VCaP (cell line): ENCODE measurements around the gene SLC8A3.

ENCODE experiments used
- H3K27ac ChIP-seq: fragments of 450-650 bp; 2 replicates; pipeline ENCODE4 v1.5.1; 2017
- TF ChIP-seq, protein P1 (sequence below): fragments of 450-650 bp; conservative IDR thresholded peaks from 2 replicates; pipeline ENCODE4 v1.5.1; 2017; ENCODE audit warnings: mild to moderate bottlenecking, moderate library complexity

SLC8A3 gene

GRCh38 chr14:69997849-69998248 is 190.9 kb downstream of the SLC8A3 start:
- TF ChIP-seq, protein P1, sequence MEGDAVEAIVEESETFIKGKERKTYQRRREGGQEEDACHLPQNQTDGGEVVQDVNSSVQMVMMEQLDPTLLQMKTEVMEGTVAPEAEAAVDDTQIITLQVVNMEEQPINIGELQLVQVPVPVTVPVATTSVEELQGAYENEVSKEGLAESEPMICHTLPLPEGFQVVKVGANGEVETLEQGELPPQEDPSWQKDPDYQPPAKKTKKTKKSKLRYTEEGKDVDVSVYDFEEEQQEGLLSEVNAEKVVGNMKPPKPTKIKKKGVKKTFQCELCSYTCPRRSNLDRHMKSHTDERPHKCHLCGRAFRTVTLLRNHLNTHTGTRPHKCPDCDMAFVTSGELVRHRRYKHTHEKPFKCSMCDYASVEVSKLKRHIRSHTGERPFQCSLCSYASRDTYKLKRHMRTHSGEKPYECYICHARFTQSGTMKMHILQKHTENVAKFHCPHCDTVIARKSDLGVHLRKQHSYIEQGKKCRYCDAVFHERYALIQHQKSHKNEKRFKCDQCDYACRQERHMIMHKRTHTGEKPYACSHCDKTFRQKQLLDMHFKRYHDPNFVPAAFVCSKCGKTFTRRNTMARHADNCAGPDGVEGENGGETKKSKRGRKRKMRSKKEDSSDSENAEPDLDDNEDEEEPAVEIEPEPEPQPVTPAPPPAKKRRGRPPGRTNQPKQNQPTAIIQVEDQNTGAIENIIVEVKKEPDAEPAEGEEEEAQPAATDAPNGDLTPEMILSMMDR: no peak

DNA sequence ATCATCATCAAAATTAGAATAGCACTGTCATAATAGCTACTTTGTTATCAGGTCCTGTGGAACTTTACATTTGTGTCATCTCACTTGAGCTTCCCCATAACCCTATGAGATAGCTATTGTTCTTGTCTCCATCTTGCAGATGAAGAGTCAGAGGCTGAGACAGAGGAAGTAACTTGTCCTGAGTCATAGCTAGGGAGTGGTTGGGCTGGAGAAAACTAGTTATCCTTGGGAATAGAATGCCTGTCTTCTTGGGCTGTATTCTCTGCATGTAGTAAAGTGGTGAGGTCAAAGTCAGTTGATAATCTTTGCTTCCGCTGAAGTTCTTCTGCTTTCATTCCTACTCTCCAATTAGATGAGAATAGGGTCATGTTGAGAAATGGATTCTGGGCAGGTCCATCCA is 192.5 kb downstream of the SLC8A3 start:
- TF ChIP-seq, protein P1: no peak
- H3K27ac ChIP-seq: no peak overlapping the region

More at GRCh38 chr14:69997849-69998248, 190.9 kb downstream of the SLC8A3 start:
- H3K27ac ChIP-seq: no peak overlapping the region
